Mucosa of rectum (tissue), 2 donors: Measurements from ENCODE around the gene UPK1B.

Experiments
- H3K27ac ChIP-seq, 2 donors: one replicate each; pipeline ENCODE4 v1.7.0; 2013; ENCODE audit warnings: inconsistent platforms in 2 of 2, low read depth in 2 of 2, low read length in 2 of 2
- H3K27me3 ChIP-seq, 2 donors: one replicate each; pipeline ENCODE4 v1.7.0; 2013; ENCODE audit warnings: low read length in 2 of 2; ENCODE audit not compliant: control insufficient read depth in 2 of 2, insufficient read depth in 2 of 2
- H3K36me3 ChIP-seq, 2 donors: one replicate each; pipeline ENCODE4 v1.7.0; 2013; ENCODE audit warnings: low read length in 2 of 2; ENCODE audit not compliant: control insufficient read depth in 2 of 2, insufficient read depth in 2 of 2
- H3K4me1 ChIP-seq, 2 donors: one replicate each; pipeline ENCODE4 v1.7.0; 2013; ENCODE audit warnings: low read length in 2 of 2, mild to moderate bottlenecking in 1 of 2; ENCODE audit not compliant: control insufficient read depth in 2 of 2, insufficient read depth in 2 of 2
- H3K4me3 ChIP-seq, 2 donors: one replicate each; pipeline ENCODE4 v1.7.0; 2013; ENCODE audit warnings: low read length in 2 of 2
- H3K9ac ChIP-seq, 2 donors: one replicate each; pipeline ENCODE4 v1.7.0; 2013; ENCODE audit warnings: low read length in 2 of 2, low read depth in 1 of 2, mild to moderate bottlenecking in 1 of 2
- H3K9me3 ChIP-seq, 2 donors: one replicate each; pipeline ENCODE4 v1.7.0; 2013; ENCODE audit warnings: low read length in 2 of 2; ENCODE audit not compliant: control insufficient read depth in 2 of 2
- donor health status: healthy.
- donor health status: Normal muscosa, but diverticular disease.

Gene UPK1B

DNA sequence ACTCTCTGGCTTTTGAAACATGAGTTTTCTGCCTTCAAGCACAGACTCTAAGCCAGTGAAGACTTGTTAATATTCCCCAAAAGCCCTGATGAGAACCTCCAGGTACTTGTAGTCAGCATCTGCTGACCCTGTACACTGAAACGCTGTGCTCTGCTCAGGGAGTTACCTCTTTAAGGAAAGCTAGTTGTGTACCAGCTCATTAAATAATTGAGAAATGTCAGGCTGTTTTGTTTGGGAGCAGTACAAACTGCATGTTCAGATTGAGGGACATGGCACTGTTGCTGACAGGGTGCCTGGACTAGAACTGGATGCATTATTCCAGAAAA lies 21.7 kb downstream of the UPK1B start:
- H3K27ac ChIP-seq: no peak overlapping the region
- H3K4me1 ChIP-seq: no peaks in the 10 kb centered on the region
- H3K27me3 ChIP-seq: no peaks in the 10 kb centered on the region
- no peaks in the 10 kb centered on the region for H3K9me3 ChIP-seq
- H3K9ac ChIP-seq: no peak overlapping the region
- no peak overlapping the region for H3K4me3 ChIP-seq
- H3K36me3 ChIP-seq: no peaks in the 10 kb centered on the region

DNA sequence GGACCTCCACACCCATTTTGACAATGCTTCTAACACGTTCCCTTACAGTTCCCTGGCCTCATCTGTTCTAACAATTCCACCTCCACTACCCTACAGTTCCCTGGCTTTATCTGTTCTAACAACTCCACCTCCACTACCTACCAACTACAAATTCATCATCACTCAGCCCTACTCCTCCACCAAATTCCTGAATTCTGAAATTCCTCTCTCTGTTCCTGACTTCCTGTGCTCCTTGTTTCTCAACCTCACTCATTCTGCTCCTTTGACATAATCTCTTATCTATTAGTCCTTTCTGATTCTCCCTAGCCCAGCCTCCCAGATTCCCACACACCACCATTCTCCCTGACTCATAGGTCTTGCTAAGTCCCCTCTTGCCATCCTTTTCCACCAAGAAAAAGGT lies 22.5 kb downstream of the UPK1B start:
- Histone ChIP-seq H3K9ac (no peak overlapping the region), H3K27ac (no peak overlapping the region), H3K36me3 (no peaks in the 10 kb centered on the region), H3K4me1 (no peaks in the 10 kb centered on the region), H3K9me3 (no peaks in the 10 kb centered on the region), H3K27me3 (no peaks in the 10 kb centered on the region), H3K4me3 (no peak overlapping the region)

DNA sequence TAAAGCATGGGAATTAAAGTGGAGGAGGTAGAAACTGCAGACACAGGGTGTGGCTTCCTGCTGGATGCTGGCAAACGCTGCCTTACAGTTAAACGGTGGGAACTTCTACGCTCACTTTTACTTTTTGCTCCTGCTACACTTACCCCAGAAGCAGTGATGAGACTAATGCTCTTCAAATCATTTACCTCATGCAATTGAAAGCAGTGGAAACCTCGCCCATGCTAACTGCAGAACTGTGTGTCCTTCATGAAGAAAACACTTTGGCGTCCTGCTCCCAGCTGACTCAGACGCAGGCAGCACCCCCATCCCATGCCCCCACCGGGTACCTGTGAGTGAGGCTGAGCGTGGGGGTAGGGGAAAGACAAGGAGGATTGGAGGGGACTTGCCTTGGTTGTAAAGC lies 31.8 kb downstream of the UPK1B start:
- Histone ChIP-seq H3K9me3 (no peaks in the 10 kb centered on the region), H3K4me3 (no peak overlapping the region), H3K27me3 (no peaks in the 10 kb centered on the region), H3K4me1 (peaks cover 0 to 4% of the 10 kb centered on the region in 2 donors), H3K27ac (no peak overlapping the region), H3K36me3 (peaks cover 6 to 16% of the 10 kb centered on the region in 2 donors), H3K9ac (no peak overlapping the region)

DNA sequence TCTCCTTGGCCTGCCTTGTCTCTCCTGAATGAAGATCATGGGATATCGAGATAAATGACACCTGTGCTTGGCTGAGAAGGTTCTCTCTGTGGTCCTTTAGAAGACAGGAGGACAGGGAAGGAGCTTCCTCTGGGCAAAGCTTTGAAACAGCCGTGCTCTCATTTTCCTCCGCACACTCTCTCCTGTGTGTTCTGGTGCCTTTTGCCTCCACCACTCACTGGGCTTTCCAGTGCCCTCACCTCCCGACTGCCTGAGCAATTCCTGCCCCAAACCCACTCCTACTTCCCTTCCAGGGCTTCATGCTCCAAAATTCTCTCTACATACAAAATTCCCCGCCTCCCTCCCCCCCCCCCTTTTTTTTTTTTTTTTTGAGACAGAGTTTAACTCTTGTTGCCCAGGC lies 32.3 kb downstream of the UPK1B start:
- Histone ChIP-seq H3K4me3 (no peak overlapping the region), H3K9me3 (no peaks in the 10 kb centered on the region), H3K27ac (no peak overlapping the region), H3K9ac (no peak overlapping the region), H3K36me3 (peaks cover 9 to 21% of the 10 kb centered on the region in 2 donors), H3K4me1 (peaks cover under 1 to 4% of the 10 kb centered on the region in 2 donors), H3K27me3 (no peaks in the 10 kb centered on the region)

DNA sequence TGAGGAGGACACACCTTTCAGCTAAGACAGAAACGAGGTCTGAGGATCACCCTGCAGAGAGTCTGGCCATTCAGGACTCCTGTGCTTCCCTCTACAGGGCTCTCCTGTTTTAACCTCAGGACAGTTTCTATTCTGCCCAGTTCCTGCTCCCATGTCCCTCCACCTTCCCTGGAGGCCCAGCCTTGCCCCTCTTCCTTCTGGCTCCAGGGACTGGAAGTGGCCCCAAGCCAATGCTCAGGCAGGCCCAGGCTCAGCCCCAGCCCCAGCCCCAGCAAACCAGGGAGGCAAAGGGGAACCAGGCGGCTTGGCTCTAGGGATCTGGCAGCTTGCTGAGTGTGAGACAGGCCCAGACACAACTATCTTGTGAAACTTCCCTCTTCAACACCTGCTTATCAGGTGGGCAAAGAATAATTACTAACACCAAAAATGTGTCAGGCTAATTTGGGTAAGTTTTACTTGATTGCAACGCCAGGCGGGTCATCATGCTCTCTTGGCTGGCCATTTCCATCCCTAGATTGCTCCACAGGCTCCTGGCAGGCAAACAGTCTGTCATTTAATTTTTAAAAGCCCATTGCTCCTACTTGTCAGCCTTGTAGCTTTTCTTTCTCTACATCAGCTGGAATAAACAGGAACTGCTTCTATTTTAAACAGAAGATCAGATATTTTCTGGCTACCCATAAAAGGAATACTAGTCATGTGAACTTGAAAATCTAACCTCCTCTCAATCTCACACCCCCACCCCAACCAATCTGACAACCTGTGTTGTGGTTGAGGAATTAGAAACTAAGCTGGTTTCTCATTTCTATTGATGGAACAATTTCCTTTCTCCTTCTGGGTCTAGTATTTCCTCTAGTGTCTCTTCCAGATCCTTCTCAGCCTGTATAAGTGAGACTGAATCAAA lies 33.5 kb downstream of the UPK1B start:
- peaks cover 14 to 23% of the 10 kb centered on the region in 2 donors for H3K36me3 ChIP-seq
- no peak overlapping the region for H3K4me3 ChIP-seq
- H3K4me1 ChIP-seq: peaks cover 4 to 6% of the 10 kb centered on the region in 2 donors
- H3K27ac ChIP-seq: no peak overlapping the region
- no peak overlapping the region for H3K9ac ChIP-seq
- H3K27me3 ChIP-seq: no peaks in the 10 kb centered on the region
- H3K9me3 ChIP-seq: no peaks in the 10 kb centered on the region

DNA sequence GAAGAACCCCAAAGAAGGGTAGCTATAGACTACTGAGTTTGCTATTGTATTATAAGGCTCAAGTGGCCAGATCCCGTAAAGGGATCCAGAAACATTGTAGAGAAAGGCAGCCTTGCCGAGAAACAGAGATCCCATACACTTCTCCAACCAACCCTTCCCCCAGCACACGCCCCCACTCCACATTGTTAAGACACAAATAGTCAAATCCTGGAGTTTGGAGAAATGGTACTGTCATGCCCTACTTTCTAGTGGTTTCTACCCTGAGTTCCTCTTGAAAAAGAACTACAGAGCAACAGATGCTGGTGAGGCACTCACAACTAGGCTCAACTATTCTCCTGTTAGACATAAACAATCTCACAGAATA lies 34.1 kb downstream of the UPK1B start:
- Histone ChIP-seq H3K9me3 (no peaks in the 10 kb centered on the region), H3K9ac (no peak overlapping the region), H3K4me1 (peaks cover 4 to 6% of the 10 kb centered on the region in 2 donors), H3K4me3 (no peak overlapping the region), H3K27me3 (no peaks in the 10 kb centered on the region), H3K36me3 (peaks cover 20 to 30% of the 10 kb centered on the region in 2 donors), H3K27ac (no peak overlapping the region)

DNA sequence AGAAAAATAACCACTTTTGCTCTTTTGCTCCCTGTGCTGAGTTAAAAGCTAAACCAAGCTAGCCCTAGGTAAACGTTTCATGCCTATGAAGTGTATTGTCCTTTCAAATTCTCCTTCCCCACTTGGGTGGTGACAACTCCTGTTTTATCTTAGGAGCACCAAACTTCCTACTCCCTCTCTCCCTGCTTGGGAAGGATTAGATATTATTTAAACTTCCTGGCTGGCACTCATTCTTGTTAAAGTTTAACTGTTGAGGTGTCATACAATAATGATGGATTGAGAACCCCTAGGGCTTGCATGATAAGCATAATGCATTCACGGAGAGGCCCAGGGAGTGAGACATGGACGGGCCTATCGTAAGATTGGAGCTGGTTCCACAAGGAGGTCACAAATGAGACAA lies 37.8 kb downstream of the UPK1B start:
- no peak overlapping the region for H3K4me3 ChIP-seq
- H3K9me3 ChIP-seq: no peaks in the 10 kb centered on the region
- no peaks in the 10 kb centered on the region for H3K27me3 ChIP-seq
- H3K9ac ChIP-seq: no peak overlapping the region
- H3K36me3 ChIP-seq: peaks cover 51 to 63% of the 10 kb centered on the region in 2 donors
- H3K27ac ChIP-seq: peak overlapping the region; percentile 4 to 31
- peaks cover 4 to 6% of the 10 kb centered on the region in 2 donors for H3K4me1 ChIP-seq

DNA sequence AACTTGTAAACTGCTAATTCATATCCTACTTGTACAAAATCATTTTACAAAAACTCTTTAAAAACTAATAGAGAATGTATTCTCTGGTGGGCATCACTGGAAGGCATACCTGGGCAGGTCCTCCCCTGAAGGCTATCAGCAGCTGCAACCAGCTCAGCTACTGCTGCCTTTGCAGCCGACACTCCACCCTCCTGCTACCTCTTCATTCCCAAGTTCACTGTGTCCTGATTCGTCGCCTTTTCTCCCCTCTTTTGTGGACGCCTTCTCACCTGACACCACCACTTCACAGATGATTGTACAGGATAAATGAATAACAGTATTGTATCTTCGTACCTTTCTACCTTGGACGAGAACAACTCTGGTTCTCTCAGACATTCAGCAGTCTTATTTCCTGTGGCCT lies 38.4 kb downstream of the UPK1B start:
- no peak overlapping the region for H3K9ac ChIP-seq
- H3K36me3 ChIP-seq: peaks cover 57 to 66% of the 10 kb centered on the region in 2 donors
- no peaks in the 10 kb centered on the region for H3K27me3 ChIP-seq

DNA sequence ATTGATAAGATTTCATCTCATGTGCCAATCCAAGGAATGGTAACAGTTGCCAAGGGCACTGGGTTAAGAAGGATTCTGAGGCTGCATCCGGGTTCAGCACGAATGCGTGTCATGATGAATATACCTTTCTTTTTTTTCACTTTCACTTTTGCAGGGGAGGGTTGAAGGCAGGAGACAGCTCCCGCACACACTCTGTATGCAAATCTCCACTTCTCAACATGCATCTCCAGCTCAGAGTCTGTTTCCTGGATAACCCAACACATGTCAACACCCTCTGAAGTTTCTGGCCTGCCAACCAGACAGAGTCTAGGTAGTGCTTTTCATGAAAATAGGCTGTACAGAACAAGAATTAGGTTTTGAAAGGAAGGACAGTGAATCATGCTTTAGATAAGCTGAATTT lies 45.7 kb downstream of the UPK1B start:
- Histone ChIP-seq H3K27me3 (no peaks in the 10 kb centered on the region), H3K9ac (no peak overlapping the region), H3K36me3 (peaks cover 62 to 78% of the 10 kb centered on the region in 2 donors), H3K9me3 (no peaks in the 10 kb centered on the region), H3K4me3 (no peak overlapping the region), H3K27ac (peak overlapping the region in 1 of 2 donors; percentile 50), H3K4me1 (peaks cover 6 to 13% of the 10 kb centered on the region in 2 donors)

More for the DNA sequence above, 38.4 kb downstream of the UPK1B start:
- H3K9me3 ChIP-seq: no peaks in the 10 kb centered on the region
- no peak overlapping the region for H3K27ac ChIP-seq
- no peak overlapping the region for H3K4me3 ChIP-seq
- peaks cover 1 to 6% of the 10 kb centered on the region in 2 donors for H3K4me1 ChIP-seq

DNA sequence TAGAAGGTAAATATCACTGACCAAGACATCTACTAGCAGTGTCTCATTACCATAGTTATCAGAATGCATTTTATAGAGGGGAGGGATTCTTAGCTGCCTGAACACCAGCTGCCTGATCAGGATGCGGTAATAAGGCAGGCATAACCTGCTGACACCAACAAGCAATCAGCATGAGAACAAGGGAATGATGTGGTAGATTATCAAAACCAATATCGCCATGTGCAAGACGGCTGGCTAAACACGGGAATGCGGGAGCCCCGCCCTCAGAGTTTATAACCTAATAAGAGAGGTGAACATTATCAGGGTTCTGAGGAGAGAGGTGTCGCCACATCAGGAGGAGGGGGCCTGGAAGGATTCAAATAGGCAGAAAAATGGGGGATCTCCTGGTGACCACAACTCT lies 46.8 kb downstream of the UPK1B start:
- Histone ChIP-seq H3K27me3 (no peaks in the 10 kb centered on the region), H3K4me1 (peaks cover 6 to 15% of the 10 kb centered on the region in 2 donors), H3K4me3 (no peak overlapping the region), H3K36me3 (peaks cover 53 to 72% of the 10 kb centered on the region in 2 donors), H3K27ac (peak overlapping the region; percentile 52 to 78), H3K9ac (no peak overlapping the region), H3K9me3 (no peaks in the 10 kb centered on the region)
